Panc1 (cell line): ENCODE data around the gene SPACA7. TPM values are rescaled to one million over a fixed set of nuclear protein-coding genes. Genes with fewer than 3 reads are reported as not detected.

ENCODE experiments used
- ATAC-seq: fragments of 200-7000 bp; cut with Tn5 transposase; 2 replicates; pipeline ENCODE4 v1.9.1; 2020; ENCODE audit warnings: mild to moderate bottlenecking, moderate library complexity
- BruUV-seq: library from RNA; stranded (reverse); fragments of 400-500 nt; replicated peaks from 2 replicates; lab custom pipeline; 2021; lab: Mats Ljungman, UMichigan
- CTCF ChIA-PET: fragments of 300-600 bp; sonication (Branson Sonifier 250); formaldehyde crosslinking; loops from one replicate; lab custom pipeline; 2022; ENCODE audit warnings: antibody characterized with exemption; lab: Charles Lee
- POLR2A ChIA-PET: fragments of 300-600 bp; sonication (Branson Sonifier 250); formaldehyde crosslinking; loops from one replicate; lab custom pipeline; 2022; ENCODE audit warnings: antibody characterized with exemption; lab: Charles Lee
- DNase-seq: peaks from one replicate; pipeline ENCODE4 v3.0.0-alpha.2; 2010; ENCODE audit warnings: low read depth, low spot score
- H3K27ac ChIP-seq: 2 replicates; pipeline ENCODE4 v1.5.1; 2011; ENCODE audit warnings: mild to moderate bottlenecking, low read length, inconsistent platforms
- H3K27me3 ChIP-seq: fragments of 200-500 bp; sonication (Bioruptor generic); 2 replicates; pipeline ENCODE4 v1.6.0; 2014; ENCODE audit warnings: low read length, inconsistent platforms; ENCODE audit not compliant: control insufficient read depth, insufficient read depth
- H3K36me3 ChIP-seq: fragments of 200-500 bp; sonication (Bioruptor generic); 2 replicates; pipeline ENCODE4 v1.5.1; 2014; ENCODE audit warnings: inconsistent platforms, mild to moderate bottlenecking, low read length, moderate library complexity; ENCODE audit not compliant: control insufficient read depth, insufficient read depth
- H3K4me1 ChIP-seq: 2 replicates; pipeline ENCODE4 v1.5.1; 2011; ENCODE audit warnings: inconsistent platforms, mild to moderate bottlenecking, low read length, moderate library complexity; ENCODE audit not compliant: control insufficient read depth, insufficient read depth
- H3K4me3 ChIP-seq, 2 experiments: 2 replicates each; pipeline ENCODE4 v1.5.1; 2011 to 2012; ENCODE audit warnings: low read depth in 2 of 2, low read length in 2 of 2, mild to moderate bottlenecking in 2 of 2, inconsistent platforms in 1 of 2, moderate library complexity in 1 of 2
- H3K9me3 ChIP-seq: fragments of 200-500 bp; sonication (Bioruptor generic); 2 replicates; pipeline ENCODE4 v1.5.1; 2014; ENCODE audit warnings: low read depth, mild to moderate bottlenecking, inconsistent platforms, low read length, moderate library complexity; ENCODE audit not compliant: control insufficient read depth, insufficient read depth
- CTCF ChIP-seq: fragments of 450-650 bp; IDR thresholded peaks from 2 replicates; pipeline ENCODE4 v1.5.1; 2017; ENCODE audit warnings: mild to moderate bottlenecking
- POLR2AphosphoS5 ChIP-seq: IDR thresholded peaks from 2 replicates; pipeline ENCODE4 v1.6.1; 2012; ENCODE audit warnings: mild to moderate bottlenecking, low read depth, low read length, moderate library complexity
- REST ChIP-seq, 2 experiments: IDR thresholded peaks; 2 replicates each; pipeline ENCODE4 v1.6.1; 2011 to 2012; ENCODE audit warnings: low read depth in 2 of 2, control low read depth in 1 of 2, low read length in 1 of 2, mild to moderate bottlenecking in 1 of 2, moderate library complexity in 1 of 2; ENCODE audit not compliant: insufficient read depth in 1 of 2
- SIN3A ChIP-seq: IDR thresholded peaks from 2 replicates; pipeline ENCODE4 v1.6.1; 2012; ENCODE audit warnings: low read depth, mild to moderate bottlenecking, low read length, moderate library complexity, borderline replicate concordance; ENCODE audit not compliant: insufficient read depth
- TCF7L2 ChIP-seq: IDR thresholded peaks from 2 replicates; pipeline ENCODE4 v1.6.1; 2011; ENCODE audit warnings: mild to moderate bottlenecking, low read depth, low read length, inconsistent platforms
- in situ Hi-C: cut with HindIII; loops from 2 replicates; pipeline ENCODE4 v1.10.0; 2016; ENCODE audit warnings: low sequenced_read_pairs, low pct_unique_long_range_greater_than_20kb
- intact Hi-C: fragments of 100-400 bp; cut with micrococcal nuclease; formaldehyde crosslinking; loops from one replicate; pipeline ENCODE4 v1.10.0; 2022; ENCODE audit not compliant: unreplicated experiment
- total RNA-seq: library from RNA; stranded (reverse); gene quantifications from one replicate; pipeline ENCODE4 v1.2.1, GENCODE V29; 2021; ENCODE audit not compliant: unreplicated experiment

Gene SPACA7
- total RNA-seq, 1 experiment from 2014 or later: not detected

GRCh38 chr13:112333756-112334543 is 42.2 kb upstream of the SPACA7 start:
- BruUV-seq: no TSS peak
- no peak overlapping the region for H3K4me3 ChIP-seq
- H3K27me3 ChIP-seq: no peaks in the 10 kb centered on the region
- ChIA-PET CTCF (no interaction called here), POLR2A (no interaction called here)
- H3K4me1 ChIP-seq: no peaks in the 10 kb centered on the region
- in situ Hi-C loops (no loop called here), intact Hi-C loops (no loop called here)
- no peak overlapping the region for H3K27ac ChIP-seq
- H3K9me3 ChIP-seq: no peaks in the 10 kb centered on the region
- no peak for DNase-seq
- TF ChIP-seq POLR2AphosphoS5 (no peak), TCF7L2 (no peak), REST (IDR thresholded peaks at IDR 0.05; ENCODE audit: insufficient read depth in 1 of 2, low read depth in 2 of 2, low read length in 1 of 2) (no peak), SIN3A (no peak), CTCF (no peak)
- no peaks in the 10 kb centered on the region for H3K36me3 ChIP-seq
- ATAC-seq: no peak

GRCh38 chr13:112335135-112335534 is 41.0 kb upstream of the SPACA7 start:
- DNase-seq: no peak
- no peaks in the 10 kb centered on the region for H3K36me3 ChIP-seq
- BruUV-seq: no TSS peak
- in situ Hi-C loops: no loop called here
- H3K27me3 ChIP-seq: no peaks in the 10 kb centered on the region
- H3K9me3 ChIP-seq: no peaks in the 10 kb centered on the region
- ChIA-PET POLR2A (no interaction called here), CTCF (no interaction called here)
- TF ChIP-seq CTCF (no peak), REST (IDR thresholded peaks at IDR 0.05; ENCODE audit: insufficient read depth in 1 of 2, low read depth in 2 of 2, low read length in 1 of 2) (no peak), POLR2AphosphoS5 (no peak), SIN3A (no peak), TCF7L2 (no peak)
- no peak overlapping the region for H3K27ac ChIP-seq
- H3K4me3 ChIP-seq: no peak overlapping the region
- H3K4me1 ChIP-seq: no peaks in the 10 kb centered on the region
- intact Hi-C loops: no loop called here
- no peak for ATAC-seq
